A549 (cell line): Measurements from ENCODE around the gene BRPF1. TPM values are rescaled to one million over a fixed set of nuclear protein-coding genes. Genes with fewer than 3 reads are reported as not detected.

Experiments
- ATAC-seq, 2 experiments: fragments of 200-7000 bp in 1 of 2; fragments of >200 bp in 1 of 2; cut with Nextera tagmentation in 1 of 2; cut with Tn5 transposase in 1 of 2; 3 replicates each; pipeline versions ENCODE4 v1.8.0 to v1.9.1; 2018 to 2020; ENCODE audit warnings: mild to moderate bottlenecking in 1 of 2, moderate library complexity in 1 of 2
- CTCF ChIA-PET: fragments of 300-600 bp; sonication (Branson Sonifier 250); formaldehyde crosslinking; extraction: SDS; loops from one replicate; lab custom pipeline; 2021; ENCODE audit warnings: antibody characterized with exemption, inconsistent platforms; lab: Yijun Ruan, JAX
- POLR2A ChIA-PET: fragments of 350-600 bp; formaldehyde crosslinking; extraction: SDS; loops from one replicate; lab custom pipeline; 2021; ENCODE audit warnings: antibody characterized with exemption, inconsistent platforms; lab: Yijun Ruan, JAX
- DNase-seq, 2 experiments: peaks; one replicate each; pipeline versions ENCODE4 v3.0.0 to v3.0.0-alpha.2; 2011 to 2016; ENCODE audit warnings: low read depth in 1 of 2, low spot score in 1 of 2
- FAIRE-seq: peaks from 2 replicates; lab custom pipeline; 2011; peaks lifted over from hg19 to GRCh38; lab: Jason Lieb, UNC
- H3K27ac ChIP-seq, 2 experiments: fragments of >200 bp; sonication (Bioruptor Twin); formaldehyde crosslinking; 3 replicates each; pipeline ENCODE4 v1.5.1; 2016 to 2017
- H3K4me1 ChIP-seq: fragments of >200 bp; sonication (Bioruptor Twin); formaldehyde crosslinking; 3 replicates; pipeline ENCODE4 v1.6.1; 2016
- H3K4me2 ChIP-seq: fragments of >200 bp; sonication (Bioruptor Twin); formaldehyde crosslinking; 3 replicates; pipeline ENCODE4 v1.6.1; 2016
- H3K4me3 ChIP-seq: fragments of >200 bp; sonication (Bioruptor Twin); formaldehyde crosslinking; 3 replicates; pipeline ENCODE4 v1.5.1; 2016
- H3K9me3 ChIP-seq: fragments of >200 bp; sonication (Bioruptor Twin); formaldehyde crosslinking; 3 replicates; pipeline ENCODE4 v1.6.1; 2016
- BHLHE40 ChIP-seq: IDR thresholded peaks from 2 replicates; pipeline ENCODE4 v1.6.1; 2012; ENCODE audit warnings: low read depth, low read length, inconsistent platforms
- CEBPB ChIP-seq, 2 experiments: fragments of >200 bp in 1 of 2; sonication (Bioruptor Twin) in 1 of 2; formaldehyde crosslinking in 1 of 2; IDR thresholded peaks; 2 replicates each; pipeline ENCODE4 v1.6.1; 2012 to 2016
- CHD2 ChIP-seq: fragments of 150-350 bp; IDR thresholded peaks from 2 replicates; pipeline ENCODE4 v1.6.1; 2014; ENCODE audit warnings: low read length; ENCODE audit not compliant: partially characterized antibody
- EP300 ChIP-seq, 2 experiments: fragments of >200 bp; sonication (Bioruptor Twin); formaldehyde crosslinking; IDR thresholded peaks; 2 replicates in 1 of 2; 3 replicates in 1 of 2; pipeline ENCODE4 v1.6.1; 2016 to 2017
- ESRRA ChIP-seq: fragments of 150-350 bp; IDR thresholded peaks from 2 replicates; pipeline ENCODE4 v1.6.1; 2014; ENCODE audit warnings: mild to moderate bottlenecking, low read length, borderline replicate concordance
- FOXS1 ChIP-seq: fragments of 250-450 bp; sonication (Bioruptor Pico); IDR thresholded peaks from 2 replicates; pipeline ENCODE4 v1.5.0; 2020; ENCODE audit warnings: mild to moderate bottlenecking, moderate library complexity
- HDAC2 ChIP-seq: fragments of 200-600 bp; sonication (generic); IDR thresholded peaks from 2 replicates; pipeline ENCODE4 v1.6.1; 2016
- HEYL ChIP-seq: fragments of 250-450 bp; sonication (Bioruptor Pico); IDR thresholded peaks from 2 replicates; pipeline ENCODE4 v1.8.0; 2021; ENCODE audit warnings: mild to moderate bottlenecking, moderate library complexity
- JUN ChIP-seq, 2 experiments: fragments of >200 bp; sonication (Bioruptor Twin); formaldehyde crosslinking; IDR thresholded peaks; 2 replicates in 1 of 2; 3 replicates in 1 of 2; pipeline ENCODE4 v1.6.1; 2016 to 2017
- MAZ ChIP-seq: fragments of 150-350 bp; IDR thresholded peaks from 2 replicates; pipeline ENCODE4 v1.6.1; 2014; ENCODE audit warnings: antibody characterized with exemption, low read depth, low read length, borderline replicate concordance
- NPAS2 ChIP-seq: fragments of 250-450 bp; sonication (Bioruptor Pico); IDR thresholded peaks from 2 replicates; pipeline ENCODE4 v1.8.0; 2022; ENCODE audit warnings: mild to moderate bottlenecking, moderate library complexity, borderline replicate concordance
- NR3C1 ChIP-seq: fragments of >200 bp; sonication (Bioruptor Twin); formaldehyde crosslinking; IDR thresholded peaks from 3 replicates; pipeline ENCODE4 v1.6.1; 2017
- TFCP2L1 ChIP-seq: fragments of 250-450 bp; sonication (Bioruptor Pico); IDR thresholded peaks from 2 replicates; pipeline ENCODE4 v1.5.0; 2021; ENCODE audit warnings: mild to moderate bottlenecking
- ZFP36 ChIP-seq: fragments of 450-650 bp; IDR thresholded peaks from 2 replicates; pipeline ENCODE4 v1.6.1; 2014; ENCODE audit warnings: borderline replicate concordance; ENCODE audit not compliant: partially characterized antibody
- ZSCAN20 ChIP-seq: fragments of 250-450 bp; sonication (Bioruptor Pico); IDR thresholded peaks from 2 replicates; pipeline ENCODE4 v1.8.0; 2022; ENCODE audit warnings: mild to moderate bottlenecking, moderate library complexity
- WGBS: methylation state at CpG from one replicate; pipeline ENCODE4 v1.1.6; 2017; ENCODE audit errors: missing lambda C conversion rate; 5-methylcytosine and 5-hydroxymethylcytosine counted together
- polyA plus RNA-seq, 4 experiments: library from polyadenylated mRNA; depleted of rRNA in 3 of 4; stranded (reverse); fragments of >200 nt; fragmentation: RNase III in 1 of 4; extraction: RNeasy Plus Mini Kit Qiagen cat#74134 plus additional on column Dnase treatment in 1 of 4; gene quantifications; 2 replicates in 3 of 4; 3 replicates in 1 of 4; pipeline ENCODE4 v1.2.3, GENCODE V29; 2011 to 2017
- TF ChIP-seq, protein P1 (sequence below): fragments of >200 bp; sonication (Bioruptor Twin); formaldehyde crosslinking; IDR thresholded peaks from 3 replicates; pipeline ENCODE4 v1.5.1; 2016
- TF ChIP-seq, protein P2 (sequence below): fragments of 150-350 bp; IDR thresholded peaks from 2 replicates; pipeline ENCODE4 v1.6.1; 2014; ENCODE audit warnings: low read depth, mild to moderate bottlenecking, low read length
- TF ChIP-seq, protein P3 (sequence below): fragments of 200-600 bp; sonication (generic); IDR thresholded peaks from 2 replicates; pipeline ENCODE4 v1.6.1; 2016; ENCODE audit warnings: antibody characterized with exemption, mild to moderate bottlenecking, moderate library complexity

Gene BRPF1
- polyA plus RNA-seq, 2 of the 4 experiments (the other 2 are of a cell fraction) = 8.6 to 12.4 TPM

DNA sequence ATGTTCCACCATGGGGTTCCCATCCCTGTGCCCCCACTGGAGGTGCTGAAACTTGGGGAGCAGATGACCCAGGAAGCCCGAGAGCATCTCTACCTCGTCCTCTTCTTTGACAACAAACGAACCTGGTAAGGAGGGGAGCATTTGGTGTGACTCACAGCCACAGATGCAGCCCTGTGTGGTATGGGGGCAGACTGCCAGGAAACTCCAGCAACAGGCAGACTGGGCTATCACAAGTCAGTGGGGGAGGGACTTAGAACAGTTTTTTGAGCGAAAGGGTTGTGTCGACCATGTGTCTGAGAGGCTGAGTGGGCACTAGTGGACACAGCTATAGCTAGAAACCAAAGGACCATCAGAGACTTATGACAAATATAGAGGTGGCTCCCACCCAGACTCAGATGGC, 14.8 kb downstream of the BRPF1 start:
- no peak overlapping the region for H3K4me2 ChIP-seq
- WGBS = 87% methylated on average over 5 of the region's 5 CpGs
- POLR2A ChIA-PET = interaction anchor here (1.1 kb wide), 1 partner anchor 13 kb away, joined by 3 read pairs; no protein-coding TSS in a partner anchor
- DNase-seq = no peak
- no peak for TF ChIP-seq CHD2
- TF ChIP-seq MAZ = no peak
- no peak for TF ChIP-seq NPAS2 (CRISPR knock-in tag)
- no peak for TF ChIP-seq HEYL (CRISPR knock-in tag)
- no peak for TF ChIP-seq TFCP2L1
- TF ChIP-seq, protein P1, sequence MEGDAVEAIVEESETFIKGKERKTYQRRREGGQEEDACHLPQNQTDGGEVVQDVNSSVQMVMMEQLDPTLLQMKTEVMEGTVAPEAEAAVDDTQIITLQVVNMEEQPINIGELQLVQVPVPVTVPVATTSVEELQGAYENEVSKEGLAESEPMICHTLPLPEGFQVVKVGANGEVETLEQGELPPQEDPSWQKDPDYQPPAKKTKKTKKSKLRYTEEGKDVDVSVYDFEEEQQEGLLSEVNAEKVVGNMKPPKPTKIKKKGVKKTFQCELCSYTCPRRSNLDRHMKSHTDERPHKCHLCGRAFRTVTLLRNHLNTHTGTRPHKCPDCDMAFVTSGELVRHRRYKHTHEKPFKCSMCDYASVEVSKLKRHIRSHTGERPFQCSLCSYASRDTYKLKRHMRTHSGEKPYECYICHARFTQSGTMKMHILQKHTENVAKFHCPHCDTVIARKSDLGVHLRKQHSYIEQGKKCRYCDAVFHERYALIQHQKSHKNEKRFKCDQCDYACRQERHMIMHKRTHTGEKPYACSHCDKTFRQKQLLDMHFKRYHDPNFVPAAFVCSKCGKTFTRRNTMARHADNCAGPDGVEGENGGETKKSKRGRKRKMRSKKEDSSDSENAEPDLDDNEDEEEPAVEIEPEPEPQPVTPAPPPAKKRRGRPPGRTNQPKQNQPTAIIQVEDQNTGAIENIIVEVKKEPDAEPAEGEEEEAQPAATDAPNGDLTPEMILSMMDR = no peak
- no peak for TF ChIP-seq BHLHE40
- no peak for TF ChIP-seq NR3C1
- TF ChIP-seq ZSCAN20 (CRISPR knock-in tag) = no peak
- TF ChIP-seq ZFP36 = no peak
- TF ChIP-seq HDAC2 = no peak
- TF ChIP-seq, protein P2, sequence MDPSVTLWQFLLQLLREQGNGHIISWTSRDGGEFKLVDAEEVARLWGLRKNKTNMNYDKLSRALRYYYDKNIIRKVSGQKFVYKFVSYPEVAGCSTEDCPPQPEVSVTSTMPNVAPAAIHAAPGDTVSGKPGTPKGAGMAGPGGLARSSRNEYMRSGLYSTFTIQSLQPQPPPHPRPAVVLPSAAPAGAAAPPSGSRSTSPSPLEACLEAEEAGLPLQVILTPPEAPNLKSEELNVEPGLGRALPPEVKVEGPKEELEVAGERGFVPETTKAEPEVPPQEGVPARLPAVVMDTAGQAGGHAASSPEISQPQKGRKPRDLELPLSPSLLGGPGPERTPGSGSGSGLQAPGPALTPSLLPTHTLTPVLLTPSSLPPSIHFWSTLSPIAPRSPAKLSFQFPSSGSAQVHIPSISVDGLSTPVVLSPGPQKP = no peak
- TF ChIP-seq CEBPB (IDR thresholded peaks at IDR 0.05) = no peak
- no peak for TF ChIP-seq FOXS1 (CRISPR knock-in tag)
- no peak for TF ChIP-seq ESRRA
- TF ChIP-seq EP300 (IDR thresholded peaks at IDR 0.05) = no peak
- TF ChIP-seq, protein P3, sequence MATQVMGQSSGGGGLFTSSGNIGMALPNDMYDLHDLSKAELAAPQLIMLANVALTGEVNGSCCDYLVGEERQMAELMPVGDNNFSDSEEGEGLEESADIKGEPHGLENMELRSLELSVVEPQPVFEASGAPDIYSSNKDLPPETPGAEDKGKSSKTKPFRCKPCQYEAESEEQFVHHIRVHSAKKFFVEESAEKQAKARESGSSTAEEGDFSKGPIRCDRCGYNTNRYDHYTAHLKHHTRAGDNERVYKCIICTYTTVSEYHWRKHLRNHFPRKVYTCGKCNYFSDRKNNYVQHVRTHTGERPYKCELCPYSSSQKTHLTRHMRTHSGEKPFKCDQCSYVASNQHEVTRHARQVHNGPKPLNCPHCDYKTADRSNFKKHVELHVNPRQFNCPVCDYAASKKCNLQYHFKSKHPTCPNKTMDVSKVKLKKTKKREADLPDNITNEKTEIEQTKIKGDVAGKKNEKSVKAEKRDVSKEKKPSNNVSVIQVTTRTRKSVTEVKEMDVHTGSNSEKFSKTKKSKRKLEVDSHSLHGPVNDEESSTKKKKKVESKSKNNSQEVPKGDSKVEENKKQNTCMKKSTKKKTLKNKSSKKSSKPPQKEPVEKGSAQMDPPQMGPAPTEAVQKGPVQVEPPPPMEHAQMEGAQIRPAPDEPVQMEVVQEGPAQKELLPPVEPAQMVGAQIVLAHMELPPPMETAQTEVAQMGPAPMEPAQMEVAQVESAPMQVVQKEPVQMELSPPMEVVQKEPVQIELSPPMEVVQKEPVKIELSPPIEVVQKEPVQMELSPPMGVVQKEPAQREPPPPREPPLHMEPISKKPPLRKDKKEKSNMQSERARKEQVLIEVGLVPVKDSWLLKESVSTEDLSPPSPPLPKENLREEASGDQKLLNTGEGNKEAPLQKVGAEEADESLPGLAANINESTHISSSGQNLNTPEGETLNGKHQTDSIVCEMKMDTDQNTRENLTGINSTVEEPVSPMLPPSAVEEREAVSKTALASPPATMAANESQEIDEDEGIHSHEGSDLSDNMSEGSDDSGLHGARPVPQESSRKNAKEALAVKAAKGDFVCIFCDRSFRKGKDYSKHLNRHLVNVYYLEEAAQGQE = no peak
- TF ChIP-seq, all 56 proteins: peak for 0
- CTCF ChIA-PET = interaction anchor here (1.4 to 4.9 kb wide), 2 partner anchors 19 to 31 kb away, joined by 6 to 22 read pairs; no protein-coding TSS in a partner anchor
- ATAC-seq (no peak), FAIRE-seq (no peak)
- Histone ChIP-seq H3K4me1 (peaks cover 10% of the 10 kb centered on the region; the same call in 2 of the 3 replicates), H3K4me3 (no peak overlapping the region), H3K9me3 (no peaks in the 10 kb centered on the region), H3K27ac (no peak overlapping the region)

DNA sequence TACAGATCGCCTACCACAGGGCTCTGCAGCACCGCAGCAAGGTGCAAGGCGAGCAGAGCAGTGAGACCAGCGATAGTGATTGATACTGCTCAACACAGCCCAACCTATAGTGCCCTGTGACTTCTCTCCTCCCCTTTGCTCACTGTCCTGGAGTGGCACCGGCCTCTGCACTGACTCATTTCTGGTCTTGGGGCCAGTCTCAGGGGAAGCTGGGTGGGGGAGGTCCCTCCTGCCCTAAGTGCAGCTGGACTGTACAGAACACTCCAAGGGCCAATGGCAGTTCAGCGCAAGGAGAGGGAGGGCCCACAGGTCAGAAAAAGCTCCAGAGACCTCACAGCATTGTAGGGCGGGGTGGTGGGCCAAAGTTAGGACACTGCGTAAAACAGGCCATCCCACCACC, 15.7 kb downstream of the BRPF1 start:
- POLR2A ChIA-PET = no interaction called here
- no peak overlapping the region for H3K4me3 ChIP-seq
- no peak overlapping the region for H3K4me2 ChIP-seq
- DNase-seq (no peak), FAIRE-seq (no peak), ATAC-seq (no peak)
- WGBS = 83% methylated on average over 8 of the region's 8 CpGs
- H3K9me3 ChIP-seq = no peaks in the 10 kb centered on the region
- TF ChIP-seq ZFP36 (no peak), JUN (IDR thresholded peaks at IDR 0.05) (no peak)
- H3K27ac ChIP-seq = no peak overlapping the region
- CTCF ChIA-PET = interaction anchor here (4.9 kb wide), 1 partner anchor 32 kb away, joined by 22 read pairs; no protein-coding TSS in a partner anchor
- H3K4me1 ChIP-seq = peaks cover 13% of the 10 kb centered on the region; the same call in 2 of the 3 replicates
